GM12878 (cell line): Measurements from ENCODE around the gene LMO7. TPM values are rescaled to one million over a fixed set of nuclear protein-coding genes. Genes with fewer than 3 reads are reported as not detected.

Experiments
- ATAC-seq: fragments of 200-7000 bp; cut with Tn5 transposase; 3 replicates; pipeline ENCODE4 v1.9.1; 2020; ENCODE audit warnings: mild to moderate bottlenecking, moderate library complexity
- BruUV-seq: library from RNA; stranded (reverse); fragments of 400-500 nt; replicated peaks from 2 replicates; lab custom pipeline; 2021; lab: Mats Ljungman, UMichigan
- CTCF ChIA-PET: fragments of 300-600 bp; sonication (Branson Sonifier 250); formaldehyde crosslinking; extraction: SDS; loops from one replicate; lab custom pipeline; 2021; ENCODE audit warnings: inconsistent platforms; lab: Yijun Ruan, JAX
- POLR2A ChIA-PET: fragments of 350-600 bp; formaldehyde crosslinking; extraction: SDS; loops from one replicate; lab custom pipeline; 2021; ENCODE audit warnings: inconsistent platforms; lab: Charles Lee
- RAD21 ChIA-PET: fragments of 300-600 bp; sonication (Branson Sonifier 250); formaldehyde crosslinking; loops from one replicate; lab custom pipeline; 2023; ENCODE audit warnings: antibody characterized with exemption; ENCODE audit not compliant: unreplicated experiment; lab: Charles Lee
- SMC1A ChIA-PET: fragments of 300-600 bp; sonication (Branson Sonifier 250); formaldehyde crosslinking; loops from one replicate; lab custom pipeline; 2023; ENCODE audit not compliant: unreplicated experiment, uncharacterized antibody; lab: Charles Lee
- DNase-seq: peaks from one replicate; pipeline ENCODE4 v3.0.0-alpha.2; 2011; ENCODE audit warnings: low read depth, low spot score
- FAIRE-seq: peaks from 3 replicates; lab custom pipeline; 2011; peaks lifted over from hg19 to GRCh38; lab: Jason Lieb, UNC
- H2AFZ ChIP-seq: 2 replicates; pipeline ENCODE4 v1.6.0; 2011; ENCODE audit warnings: low read depth, low read length, control low read depth; ENCODE audit not compliant: control insufficient read depth
- H3K27ac ChIP-seq: 2 replicates; pipeline ENCODE4 v1.5.1; 2011; ENCODE audit warnings: control low read depth; ENCODE audit not compliant: control insufficient read depth, insufficient read depth
- H3K27me3 ChIP-seq, 2 experiments: replicated peaks in 1 of 2; 2 replicates each; pipeline versions ENCODE4 v1.6.0 to v1.6.1; 2011; ENCODE audit warnings: low read length in 1 of 2; ENCODE audit not compliant: control insufficient read depth in 2 of 2, insufficient read depth in 2 of 2
- H3K36me3 ChIP-seq, 2 experiments: 2 replicates each; pipeline ENCODE4 v1.5.1; 2011; ENCODE audit warnings: low read length in 1 of 2; ENCODE audit not compliant: control insufficient read depth in 2 of 2, insufficient read depth in 2 of 2
- H3K4me1 ChIP-seq: 2 replicates; pipeline ENCODE4 v1.6.1; 2011; ENCODE audit warnings: mild to moderate bottlenecking, low read length, moderate library complexity, mixed read lengths; ENCODE audit not compliant: control insufficient read depth, insufficient read depth
- H3K4me2 ChIP-seq: 2 replicates; pipeline ENCODE4 v1.6.0; 2011; ENCODE audit warnings: control low read depth; ENCODE audit not compliant: control insufficient read depth, insufficient read depth
- H3K4me3 ChIP-seq: fragments of 200-600 bp; sonication (generic); 2 replicates; pipeline ENCODE4 v1.5.1; 2016
- H3K79me2 ChIP-seq: 2 replicates; pipeline ENCODE4 v1.6.0; 2011; ENCODE audit warnings: low read length; ENCODE audit not compliant: control insufficient read depth, insufficient read depth
- H3K9ac ChIP-seq: 2 replicates; pipeline ENCODE4 v1.8.0; 2011; ENCODE audit warnings: low read length, control low read depth, mixed read lengths; ENCODE audit not compliant: control insufficient read depth, insufficient read depth
- H3K9me3 ChIP-seq: replicated peaks from 3 replicates; pipeline ENCODE4 v1.5.1; 2011; ENCODE audit warnings: mild to moderate bottlenecking, low read length; ENCODE audit not compliant: control insufficient read depth, insufficient read depth
- H4K20me1 ChIP-seq: 2 replicates; pipeline ENCODE4 v1.6.0; 2011; ENCODE audit not compliant: control insufficient read depth, insufficient read depth
- RAD21 ChIP-seq: IDR thresholded peaks from 2 replicates; pipeline ENCODE4 v1.6.1; 2011; ENCODE audit warnings: mild to moderate bottlenecking, low read depth, low read length, moderate library complexity; ENCODE audit not compliant: insufficient read depth
- SMC3 ChIP-seq: IDR thresholded peaks from 2 replicates; pipeline ENCODE4 v1.6.1; 2011; ENCODE audit warnings: low read length, improper control_type of control experiment, borderline replicate concordance
- SRF ChIP-seq, 2 experiments: IDR thresholded peaks; 2 replicates each; pipeline ENCODE4 v1.6.1; 2011; ENCODE audit warnings: low read depth in 2 of 2, low read length in 2 of 2, mild to moderate bottlenecking in 1 of 2, moderate library complexity in 1 of 2
- WGBS: methylation state at CpG from one replicate; pipeline ENCODE4 v1.1.6; 2016; ENCODE audit warnings: low lambda C conversion rate; ENCODE audit not compliant: insufficient replicate concordance, insufficient coverage; ENCODE audit errors: missing lambda C conversion rate; 5-methylcytosine and 5-hydroxymethylcytosine counted together
- in situ Hi-C: fragments of 300-500 bp; cut with MboI; formaldehyde crosslinking; loops from 9 replicates; pipeline ENCODE4 v1.14.3; 2018; ENCODE audit warnings: mixed read lengths
- intact Hi-C: fragments of 100-400 bp; cut with micrococcal nuclease; formaldehyde crosslinking; loops from one replicate; pipeline ENCODE4 v1.14.2; 2022; ENCODE audit not compliant: unreplicated experiment
- polyA plus RNA-seq, 11 experiments: library from polyadenylated mRNA; depleted of rRNA in 4 of 11; unstranded in 6 of 11; stranded (reverse) in 5 of 11; fragments of >200 nt; fragmentation: Nextera tagmentation in 4 of 11; fragmentation: Illumina TruSeq in 1 of 11; extraction: Ambion mirVana in 4 of 11; extraction: Trizol in 1 of 11; gene quantifications; 1 replicate in 1 of 11; 2 replicates in 10 of 11; pipeline versions ENCODE4 v1.2.1 to v1.2.3, GENCODE V29; 2011 to 2016; ENCODE audit warnings: inconsistent platforms in 2 of 11, missing spikeins in 2 of 11, low read depth in 1 of 11
- total RNA-seq, 4 experiments: library from RNA; depleted of rRNA in 3 of 4; stranded (reverse); fragments of >200 nt in 3 of 4; fragmentation: Illumina TruSeq in 1 of 4; extraction: Trizol in 1 of 4; gene quantifications; 2 replicates each; pipeline versions ENCODE4 v1.2.1 to v1.2.3, GENCODE V29; 2013 to 2021
- TF ChIP-seq, protein P1 (sequence below), 3 experiments: IDR thresholded peaks in 2 of 3; conservative IDR thresholded peaks in 1 of 3; 2 replicates each; pipeline ENCODE4 v1.5.1; 2011; ENCODE audit warnings: low read depth in 3 of 3, low read length in 3 of 3, mild to moderate bottlenecking in 3 of 3, control low read depth in 2 of 3, moderate library complexity in 2 of 3, inconsistent platforms in 1 of 3, mixed read lengths in 1 of 3; ENCODE audit not compliant: control insufficient read depth in 2 of 3, insufficient read depth in 1 of 3; ENCODE audit errors: extremely low read depth in 1 of 3
- TF ChIP-seq, protein P2 (sequence below): fragments of 450-650 bp; IDR thresholded peaks from 2 replicates; pipeline ENCODE4 v1.6.1; 2018; ENCODE audit warnings: mild to moderate bottlenecking, low read depth, moderate library complexity; ENCODE audit not compliant: partially characterized antibody

The LMO7 gene
- total and polyA plus RNA-seq, 10 of the 15 experiments (the other 5 are each of a cell fraction or from before 2014, with no cell fraction given), result 8.5 to 67.8 (median 36.8) TPM

DNA sequence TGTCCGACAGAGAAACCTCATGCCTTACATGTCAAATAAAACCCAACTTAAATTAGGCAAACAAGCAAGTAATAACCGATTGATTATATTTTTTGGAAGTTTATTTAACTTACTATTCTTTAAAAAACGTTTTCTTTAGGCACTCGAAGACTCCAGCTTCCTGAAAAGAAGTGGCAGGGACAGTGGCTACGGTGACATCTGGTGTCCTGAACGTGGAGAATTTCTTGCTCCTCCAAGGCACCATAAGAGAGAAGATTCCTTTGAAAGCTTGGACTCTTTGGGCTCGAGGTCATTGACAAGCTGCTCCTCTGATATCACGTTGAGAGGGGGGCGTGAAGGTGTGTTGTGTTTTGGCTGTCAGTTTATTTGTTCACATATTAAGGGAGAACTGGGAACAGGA, 164.4 kb downstream of the LMO7 start:
- Histone ChIP-seq H3K36me3 (no peaks in the 10 kb centered on the region), H3K27me3 (no peaks in the 10 kb centered on the region), H3K4me1 (no peaks in the 10 kb centered on the region), H3K27ac (no peak overlapping the region), H2AFZ (no peak overlapping the region), H3K79me2 (no peaks in the 10 kb centered on the region), H3K9me3 (no peaks in the 10 kb centered on the region; the same call in 2 of the 3 replicates), H3K4me2 (no peak overlapping the region), H3K4me3 (no peak overlapping the region), H4K20me1 (no peaks in the 10 kb centered on the region), H3K9ac (no peak overlapping the region)
- no peak for DNase-seq
- TF ChIP-seq RAD21 (0 out of 2 replicates have a peak, but pooled peaks have one; percentile 1), SMC3 (peak; percentile 38; the same call in 1 of the 2 replicates), SRF (IDR thresholded peaks at IDR 0.05; ENCODE audit: low read depth in 2 of 2, low read length in 2 of 2) (no peak)
- TF ChIP-seq, protein P1, sequence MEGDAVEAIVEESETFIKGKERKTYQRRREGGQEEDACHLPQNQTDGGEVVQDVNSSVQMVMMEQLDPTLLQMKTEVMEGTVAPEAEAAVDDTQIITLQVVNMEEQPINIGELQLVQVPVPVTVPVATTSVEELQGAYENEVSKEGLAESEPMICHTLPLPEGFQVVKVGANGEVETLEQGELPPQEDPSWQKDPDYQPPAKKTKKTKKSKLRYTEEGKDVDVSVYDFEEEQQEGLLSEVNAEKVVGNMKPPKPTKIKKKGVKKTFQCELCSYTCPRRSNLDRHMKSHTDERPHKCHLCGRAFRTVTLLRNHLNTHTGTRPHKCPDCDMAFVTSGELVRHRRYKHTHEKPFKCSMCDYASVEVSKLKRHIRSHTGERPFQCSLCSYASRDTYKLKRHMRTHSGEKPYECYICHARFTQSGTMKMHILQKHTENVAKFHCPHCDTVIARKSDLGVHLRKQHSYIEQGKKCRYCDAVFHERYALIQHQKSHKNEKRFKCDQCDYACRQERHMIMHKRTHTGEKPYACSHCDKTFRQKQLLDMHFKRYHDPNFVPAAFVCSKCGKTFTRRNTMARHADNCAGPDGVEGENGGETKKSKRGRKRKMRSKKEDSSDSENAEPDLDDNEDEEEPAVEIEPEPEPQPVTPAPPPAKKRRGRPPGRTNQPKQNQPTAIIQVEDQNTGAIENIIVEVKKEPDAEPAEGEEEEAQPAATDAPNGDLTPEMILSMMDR (IDR thresholded peaks at IDR 0.05 in 2 of 3, conservative IDR thresholded peaks at IDR 0.05 in 1 of 3; ENCODE audit: control insufficient read depth in 2 of 3, extremely low read depth in 1 of 3, insufficient read depth in 1 of 3, low read depth in 3 of 3, low read length in 3 of 3), result 0 out of 6 replicates have a peak, but pooled peaks of 2 of the 3 experiments have one; percentile 11 to 22
- TF ChIP-seq, protein P2, sequence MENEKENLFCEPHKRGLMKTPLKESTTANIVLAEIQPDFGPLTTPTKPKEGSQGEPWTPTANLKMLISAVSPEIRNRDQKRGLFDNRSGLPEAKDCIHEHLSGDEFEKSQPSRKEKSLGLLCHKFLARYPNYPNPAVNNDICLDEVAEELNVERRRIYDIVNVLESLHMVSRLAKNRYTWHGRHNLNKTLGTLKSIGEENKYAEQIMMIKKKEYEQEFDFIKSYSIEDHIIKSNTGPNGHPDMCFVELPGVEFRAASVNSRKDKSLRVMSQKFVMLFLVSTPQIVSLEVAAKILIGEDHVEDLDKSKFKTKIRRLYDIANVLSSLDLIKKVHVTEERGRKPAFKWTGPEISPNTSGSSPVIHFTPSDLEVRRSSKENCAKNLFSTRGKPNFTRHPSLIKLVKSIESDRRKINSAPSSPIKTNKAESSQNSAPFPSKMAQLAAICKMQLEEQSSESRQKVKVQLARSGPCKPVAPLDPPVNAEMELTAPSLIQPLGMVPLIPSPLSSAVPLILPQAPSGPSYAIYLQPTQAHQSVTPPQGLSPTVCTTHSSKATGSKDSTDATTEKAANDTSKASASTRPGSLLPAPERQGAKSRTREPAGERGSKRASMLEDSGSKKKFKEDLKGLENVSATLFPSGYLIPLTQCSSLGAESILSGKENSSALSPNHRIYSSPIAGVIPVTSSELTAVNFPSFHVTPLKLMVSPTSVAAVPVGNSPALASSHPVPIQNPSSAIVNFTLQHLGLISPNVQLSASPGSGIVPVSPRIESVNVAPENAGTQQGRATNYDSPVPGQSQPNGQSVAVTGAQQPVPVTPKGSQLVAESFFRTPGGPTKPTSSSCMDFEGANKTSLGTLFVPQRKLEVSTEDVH, result no peak
- FAIRE-seq, result no peak
- ATAC-seq, result no peak
- 88% methylated on average over 9 of the region's 9 CpGs for WGBS
- intact Hi-C loops (no loop called here), in situ Hi-C loops (no loop called here)
- ChIA-PET SMC1A (interaction anchor here (0.9 to 6.6 kb wide), 6 partner anchors 9 to 113 kb away, joined by 3 to 64 read pairs (median 8); no protein-coding TSS in a partner anchor), POLR2A (interaction anchor here (1.5 kb wide), 1 partner anchor 105 kb away, joined by 3 read pairs; no protein-coding TSS in a partner anchor), CTCF (interaction anchor here (0.6 to 4.8 kb wide), 5 partner anchors 10 to 116 kb away, joined by 3 to 76 read pairs (median 3); no protein-coding TSS in a partner anchor), RAD21 (interaction anchor here (2.9 kb wide), 1 partner anchor 104 kb away, joined by 61 read pairs; no protein-coding TSS in a partner anchor)
- no TSS peak for BruUV-seq
